Jurkat, Clone E6-1 (cell line): Measurements from ENCODE around the gene FEV. TPM values are rescaled to one million over a fixed set of nuclear protein-coding genes. Genes with fewer than 3 reads are reported as not detected.

ENCODE experiments used
- DNase-seq: peaks from one replicate; pipeline ENCODE4 v3.0.0-alpha.2; 2011; ENCODE audit warnings: low read depth, low spot score
- H3K4me3 ChIP-seq: 2 replicates; pipeline ENCODE4 v1.5.1; 2011; ENCODE audit warnings: mild to moderate bottlenecking, low read length, control low read depth, moderate library complexity
- polyA plus RNA-seq: library from polyadenylated mRNA; unstranded; fragments of >200 nt; gene quantifications from one replicate; pipeline ENCODE4 v1.2.1, GENCODE V29; 2012; ENCODE audit warnings: missing spikeins; ENCODE audit not compliant: insufficient read length, insufficient read depth

FEV gene
- polyA plus RNA-seq, result not detected

DNA sequence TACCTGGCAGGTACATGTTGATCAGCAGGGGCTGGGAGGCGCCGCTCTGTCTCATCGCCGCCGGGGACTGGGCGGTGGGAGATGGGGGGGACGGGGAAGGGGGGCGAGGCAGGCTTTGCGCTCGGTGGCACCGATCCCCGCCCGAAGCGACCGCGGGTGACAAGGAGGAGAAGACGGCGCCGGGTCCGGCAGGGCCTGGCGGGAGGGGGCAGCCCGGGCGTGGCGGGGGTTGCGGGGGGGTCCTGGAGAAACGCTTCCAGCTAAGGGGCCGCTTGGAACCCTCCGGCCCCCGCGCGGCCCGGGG lies at the start of gene FEV:
TSS of gene FEV (minus strand) at position 164 of the 304 bp plus-strand sequence. CDS start at position 55, 109 bp downstream.
- H3K4me3 ChIP-seq, result no peak within 1 kb of the TSS
- DNase-seq, result no peak

DNA sequence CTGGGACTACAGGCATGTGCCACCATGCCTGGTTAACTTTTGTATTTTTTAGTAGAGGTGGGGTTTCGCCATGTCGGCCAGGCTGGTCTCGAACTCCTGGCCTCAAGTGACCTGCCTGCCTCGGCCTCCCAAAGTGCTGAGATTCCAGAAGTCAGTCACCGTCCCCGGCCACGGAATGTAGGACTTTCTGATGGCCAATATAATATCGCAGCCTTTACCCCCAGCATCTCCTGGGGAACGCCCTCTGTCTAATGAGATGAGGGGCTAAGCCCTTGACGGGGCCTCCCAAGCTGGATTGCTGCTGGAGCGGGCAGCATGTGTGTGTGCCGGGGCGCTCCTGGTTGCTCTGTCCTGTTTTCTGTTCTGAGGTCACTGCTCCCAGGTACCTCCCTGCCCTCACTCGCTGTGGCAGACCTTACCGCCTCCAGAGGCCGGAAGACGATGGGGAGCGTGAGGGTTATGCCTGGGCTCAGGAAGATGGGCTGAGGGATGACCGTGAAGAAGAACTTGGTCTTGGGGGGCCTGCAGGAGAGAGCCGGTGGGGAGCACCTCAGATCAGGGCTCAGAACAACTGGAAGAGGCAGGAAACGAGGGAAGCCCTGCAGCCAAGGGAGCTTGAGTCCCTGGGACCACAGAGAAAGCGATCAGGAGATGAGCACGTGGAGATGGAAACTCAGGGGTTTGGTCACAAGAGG lies 47.2 kb upstream of the FEV start:
- no peak overlapping the region for H3K4me3 ChIP-seq
- DNase-seq, result no peak

GRCh38 chr2:219031005-219031738 lies 46.2 kb upstream of the FEV start:
- no peak overlapping the region for H3K4me3 ChIP-seq

DNA sequence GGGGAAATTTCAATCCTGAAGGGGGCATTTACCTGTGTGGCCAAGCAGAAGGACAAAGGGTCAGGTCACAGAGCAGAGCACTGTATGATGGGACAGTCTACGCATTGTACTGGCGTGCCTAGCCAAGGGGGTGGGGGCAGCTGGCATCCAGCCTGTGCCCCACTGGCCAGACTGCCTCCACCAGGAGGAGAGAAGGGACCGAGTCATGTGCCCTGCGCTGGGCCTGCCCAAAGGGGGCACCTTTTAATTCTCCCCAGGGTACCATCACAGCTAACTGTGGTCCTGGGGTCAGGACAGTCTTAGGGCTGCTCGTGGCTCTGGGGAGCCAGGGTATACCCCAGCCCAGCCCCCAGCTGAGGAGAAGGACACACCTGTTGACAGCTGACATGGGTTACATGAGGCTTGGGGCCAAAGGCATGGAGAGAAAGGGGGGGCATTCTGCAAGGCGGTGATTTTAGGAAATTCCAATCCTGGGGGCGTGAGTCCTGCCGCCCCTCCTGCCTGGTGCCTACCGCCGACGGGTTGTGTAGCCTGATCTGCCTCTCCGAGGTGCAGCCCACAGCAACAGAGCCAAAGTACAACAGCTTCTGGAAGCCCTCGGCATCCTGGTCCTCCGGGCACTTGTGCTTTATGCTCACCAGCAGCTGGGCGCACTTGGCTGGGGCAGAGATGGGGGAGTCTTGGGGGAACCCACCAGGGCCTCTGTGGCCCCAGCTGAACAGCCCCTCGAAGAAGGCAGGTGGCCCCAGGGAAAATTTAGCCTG lies 45.4 kb upstream of the FEV start:
- DNase-seq, result no peak
- H3K4me3 ChIP-seq, result no peak overlapping the region

More at GRCh38 chr2:219031005-219031738, 46.2 kb upstream of the FEV start:
- DNase-seq, result no peak

DNA sequence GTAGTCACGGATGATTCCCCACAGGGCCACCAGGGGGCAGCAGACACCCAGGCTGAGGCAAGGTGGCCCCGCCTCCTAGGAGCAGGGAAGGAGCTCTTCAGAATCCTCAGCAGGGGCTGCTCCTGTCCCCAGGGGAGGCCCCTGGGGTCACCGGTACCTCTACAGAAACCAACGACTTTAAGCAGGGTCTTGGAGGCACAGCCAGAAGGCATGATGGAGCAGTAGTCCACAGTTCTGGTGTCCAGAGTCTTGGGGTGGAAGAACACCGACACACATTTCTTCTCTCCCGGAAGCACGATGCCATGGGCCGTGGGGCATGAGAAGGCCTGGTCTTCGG lies 44.8 kb upstream of the FEV start:
- DNase-seq, result peak; percentile 49
- H3K4me3 ChIP-seq, result no peak overlapping the region

DNA sequence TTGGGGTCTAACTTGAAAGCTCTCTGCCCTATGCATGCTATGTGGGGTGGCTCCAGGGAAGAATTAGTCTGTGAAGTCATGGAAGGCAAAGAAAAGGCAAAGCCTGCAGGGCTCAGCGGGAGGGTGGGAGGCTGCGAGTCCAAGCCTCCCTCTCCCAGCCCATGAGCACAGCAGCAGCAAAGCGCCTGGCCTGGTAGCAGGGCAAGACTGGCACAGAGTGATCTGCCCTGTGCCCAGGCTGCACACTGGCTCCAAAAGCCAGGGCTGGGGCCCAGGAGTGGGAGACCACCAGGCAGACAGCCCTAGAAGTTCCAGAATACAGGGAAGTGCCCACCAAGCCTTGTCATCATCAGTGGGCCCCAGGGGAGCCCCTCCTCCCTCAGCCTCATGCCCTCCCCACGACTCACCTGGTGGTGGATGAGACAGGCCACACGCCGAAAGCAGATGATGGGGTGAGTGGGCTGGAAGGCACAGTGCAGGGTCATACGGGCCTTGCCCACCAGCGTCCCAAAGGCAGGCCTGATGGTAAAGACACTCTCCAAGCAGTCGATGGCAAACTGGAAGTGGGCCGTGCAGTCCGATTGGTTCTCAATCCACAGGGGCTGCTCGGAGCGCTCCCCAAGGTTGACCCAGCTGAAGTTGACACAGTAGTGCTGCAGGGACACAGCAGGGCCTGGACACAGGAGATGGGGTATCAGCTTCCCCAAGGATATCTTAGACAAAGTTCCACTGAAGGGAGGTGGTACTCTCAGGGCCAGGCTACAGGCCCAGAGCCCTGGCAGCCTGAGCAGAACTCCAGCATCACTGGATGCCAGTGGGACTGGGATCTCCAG lies 44.2 kb upstream of the FEV start:
- DNase-seq, result no peak
- H3K4me3 ChIP-seq, result no peak overlapping the region

GRCh38 chr2:219028141-219028540 lies 43.2 kb upstream of the FEV start:
- DNase-seq, result no peak
- H3K4me3 ChIP-seq, result no peak overlapping the region

DNA sequence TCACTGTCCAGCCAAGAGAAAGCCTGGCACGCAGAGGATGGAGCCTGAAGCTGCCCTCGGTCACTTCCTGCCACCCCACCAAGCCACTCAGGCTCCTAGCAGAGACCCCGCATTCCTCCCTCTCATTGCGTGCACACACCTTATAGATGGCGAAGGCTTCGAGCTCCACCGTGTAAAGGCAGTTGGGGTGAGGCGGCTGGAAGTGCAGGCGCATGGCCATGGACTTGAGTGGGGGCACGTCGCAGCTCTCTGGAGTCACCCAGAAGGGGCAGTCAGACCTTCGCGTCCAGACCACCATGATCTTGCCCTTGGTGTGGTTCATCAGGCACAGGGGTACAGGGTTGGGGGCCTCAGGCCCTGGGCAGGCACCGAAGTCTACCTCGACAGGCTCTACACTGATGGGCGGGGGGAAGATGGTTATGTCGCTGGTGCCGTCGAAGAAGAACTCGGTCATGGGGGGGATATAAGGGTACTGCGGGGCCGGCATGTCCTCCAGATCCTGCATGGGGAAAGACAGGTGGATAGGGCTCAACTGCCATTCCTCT lies 42.6 kb upstream of the FEV start:
- no peak overlapping the region for H3K4me3 ChIP-seq
- no peak for DNase-seq

DNA sequence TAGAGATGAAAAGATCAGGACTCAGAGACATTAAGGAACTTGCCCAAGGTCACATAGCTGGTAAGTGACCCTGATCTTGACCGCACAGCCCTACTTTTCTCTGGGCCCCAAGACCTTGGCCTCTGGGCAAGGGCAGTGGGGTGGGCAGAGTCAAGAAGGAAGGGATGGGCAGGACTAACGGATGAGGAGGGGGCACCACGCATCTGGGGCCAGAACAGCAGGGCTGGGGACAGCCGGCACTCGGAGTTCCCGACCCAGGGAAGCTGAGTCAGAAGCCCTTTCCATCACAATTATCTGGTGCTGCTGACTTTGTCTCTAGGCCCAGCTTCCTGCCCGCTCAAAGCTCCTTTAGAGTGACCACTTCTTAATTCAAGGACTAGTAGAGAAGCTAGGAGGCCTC lies 42.0 kb upstream of the FEV start:
- no peak overlapping the region for H3K4me3 ChIP-seq
- no peak for DNase-seq

GRCh38 chr2:219025637-219026585 lies 40.9 kb upstream of the FEV start:
- no peak overlapping the region for H3K4me3 ChIP-seq
- no peak for DNase-seq

DNA sequence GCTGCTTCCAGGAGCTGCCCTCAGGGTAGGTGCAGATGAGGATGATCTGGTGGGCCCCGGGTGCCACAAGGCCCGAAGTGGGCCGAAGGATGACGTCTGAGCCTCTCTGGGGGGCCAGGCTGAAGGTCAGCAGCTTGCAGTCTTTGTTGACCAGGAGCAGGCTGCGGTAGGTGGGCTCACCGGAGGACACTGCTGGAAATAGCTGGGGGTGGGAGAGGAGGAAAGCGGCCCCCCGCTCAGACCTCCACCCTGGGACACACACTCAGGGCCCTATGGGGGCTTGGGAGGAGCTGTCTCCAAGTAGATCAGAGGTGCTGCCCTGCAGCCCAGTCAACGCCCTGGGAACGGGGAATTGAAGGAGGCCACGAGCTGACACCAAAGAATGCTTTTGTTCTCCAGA lies 39.1 kb upstream of the FEV start:
- no peak for DNase-seq
- H3K4me3 ChIP-seq, result no peak overlapping the region

DNA sequence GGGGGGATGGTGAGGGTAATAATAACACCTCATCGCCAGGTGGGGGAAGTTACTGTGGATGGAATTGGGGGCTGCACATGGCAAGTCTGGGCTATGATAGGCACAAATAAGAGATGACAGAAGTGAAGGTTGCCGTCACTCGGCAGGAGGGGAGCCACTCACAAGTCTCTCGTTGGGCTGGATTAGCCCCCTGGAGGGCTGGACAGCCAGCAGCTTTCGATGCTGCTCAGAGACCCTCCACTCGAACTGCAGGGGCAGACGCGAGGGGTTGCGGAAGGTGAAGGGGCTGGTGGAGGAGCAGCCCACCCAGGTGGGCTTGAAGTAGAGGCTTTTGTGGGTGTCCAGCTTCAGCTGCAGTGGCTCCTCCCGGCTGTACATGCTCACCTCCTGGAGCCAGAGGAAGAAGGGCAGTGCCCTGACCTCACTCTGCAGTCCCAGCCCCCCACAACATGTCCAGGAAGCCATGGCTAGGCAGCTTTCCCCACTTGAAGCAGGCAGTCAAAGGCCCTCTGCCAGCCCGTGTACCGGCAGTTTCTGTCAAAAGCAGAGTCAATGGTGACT lies 38.1 kb upstream of the FEV start:
- DNase-seq, result no peak
- no peak overlapping the region for H3K4me3 ChIP-seq

DNA sequence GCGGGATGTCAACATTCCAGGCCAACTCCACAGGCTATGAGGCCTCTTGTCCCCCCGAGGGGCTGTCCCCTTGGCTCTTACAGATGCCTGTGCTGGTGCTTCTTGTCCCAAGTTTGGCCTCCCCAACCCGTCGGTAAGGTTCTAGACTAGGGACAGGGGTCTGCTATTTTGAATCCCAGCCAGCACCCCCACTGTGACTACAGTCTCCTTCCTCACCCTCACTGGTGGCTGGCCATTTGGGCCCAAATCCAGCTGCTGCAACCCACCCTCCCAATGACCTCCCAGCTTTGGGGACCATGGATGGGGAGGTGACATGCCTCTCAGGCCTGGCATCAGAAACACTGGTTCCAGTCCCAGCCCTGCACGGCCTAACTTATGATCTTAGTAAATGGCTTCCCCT lies 37.6 kb upstream of the FEV start:
- DNase-seq, result no peak
- no peak overlapping the region for H3K4me3 ChIP-seq

DNA sequence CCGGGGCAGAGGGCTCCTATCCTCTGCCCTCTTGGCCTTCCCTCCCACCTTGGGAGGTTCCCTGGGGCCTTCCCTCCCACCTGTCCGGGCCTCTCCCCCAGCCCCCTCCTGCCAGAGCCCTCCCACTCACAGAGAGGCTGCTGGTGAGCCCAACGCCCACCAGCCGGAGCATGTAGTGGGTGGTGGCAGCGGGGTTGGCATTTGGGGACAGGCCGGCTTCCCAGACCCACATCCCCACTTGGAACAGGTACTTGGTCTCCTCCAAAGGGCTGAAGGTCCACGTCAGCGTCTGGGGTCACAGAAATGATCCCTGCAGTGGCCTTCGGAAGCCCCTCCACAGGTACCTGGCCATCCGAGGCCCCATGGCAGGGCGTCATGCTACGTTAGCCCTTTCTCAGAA lies 37.1 kb upstream of the FEV start:
- no peak for DNase-seq
- H3K4me3 ChIP-seq, result no peak overlapping the region

GRCh38 chr2:219021591-219021990 lies 36.6 kb upstream of the FEV start:
- H3K4me3 ChIP-seq, result no peak overlapping the region
- DNase-seq, result no peak

- H3K4me3 ChIP-seq, result no peak overlapping the region
- DNase-seq, result no peak
Observed at GRCh38 chr2:219020604-219021365, 35.8 kb upstream of the FEV start.

DNA sequence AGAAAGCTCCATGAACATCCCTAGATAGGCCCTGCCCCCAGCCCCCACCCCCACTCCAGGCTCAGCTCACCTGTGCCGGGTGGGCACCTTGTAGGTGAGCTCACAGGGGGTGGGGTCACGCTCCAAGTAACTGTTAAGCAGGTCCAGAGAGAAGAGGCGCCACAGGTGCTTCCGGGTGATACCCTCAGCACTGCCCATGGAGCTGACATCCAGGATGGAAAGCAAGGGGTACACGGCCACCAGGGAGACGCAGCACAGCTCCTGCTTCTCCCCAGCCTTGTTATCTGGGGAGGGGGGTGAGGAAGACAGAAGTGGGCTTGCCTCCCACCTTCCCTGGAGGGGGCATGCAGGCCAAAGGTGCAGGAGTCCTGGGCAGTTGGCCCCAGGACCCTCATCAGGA lies 34.5 kb upstream of the FEV start:
- no peak for DNase-seq
- H3K4me3 ChIP-seq, result no peak overlapping the region
